Heart right ventricle (tissue), 16 donors: ENCODE results near the gene LNP1. TPM values are rescaled to one million over a fixed set of nuclear protein-coding genes. Genes with fewer than 3 reads are reported as not detected.

Experiments
- ATAC-seq, 8 donors: fragments of 200-7000 bp; cut with Tn5 transposase; one replicate each; pipeline ENCODE4 v1.9.1; 2020; ENCODE audit warnings: mild to moderate bottlenecking in 8 of 8, moderate library complexity in 8 of 8, moderate number of reproducible peaks in 1 of 8
- DNase-seq, 2 donors: peaks; one replicate each; pipeline ENCODE4 v3.0.0-alpha.2; 2020
- H3K27ac ChIP-seq, 10 donors: fragments of 200-600 bp; sonication (generic) in 2 of 10; one replicate each; pipeline versions ENCODE4 v1.5.0 to v1.8.0; 2020 to 2022; ENCODE audit warnings: mild to moderate bottlenecking in 3 of 10
- H3K27me3 ChIP-seq, 7 donors: fragments of 200-600 bp; one replicate each; pipeline ENCODE4 v1.8.0; 2021 to 2022; ENCODE audit warnings: mild to moderate bottlenecking in 2 of 7
- H3K36me3 ChIP-seq, 9 donors: fragments of 200-600 bp; sonication (generic) in 1 of 9; one replicate each; pipeline versions ENCODE4 v1.5.0 to v1.8.0; 2020 to 2022; ENCODE audit warnings: mild to moderate bottlenecking in 2 of 9
- H3K4me1 ChIP-seq, 9 donors: fragments of 200-600 bp; sonication (generic) in 1 of 9; one replicate each; pipeline versions ENCODE4 v1.5.0 to v1.8.0; 2020 to 2022; ENCODE audit warnings: mild to moderate bottlenecking in 4 of 9
- H3K4me3 ChIP-seq, 10 donors: fragments of 200-600 bp; sonication (generic) in 2 of 10; one replicate each; pipeline versions ENCODE4 v1.5.0 to v1.8.0; 2020 to 2022; ENCODE audit warnings: mild to moderate bottlenecking in 7 of 10, moderate library complexity in 2 of 10
- H3K9me3 ChIP-seq, 11 donors: fragments of 200-600 bp in 10 of 11; sonication (generic) in 2 of 11; one replicate each; pipeline versions ENCODE4 v1.5.0 to v1.8.0; 2013 to 2022; ENCODE audit warnings: mild to moderate bottlenecking in 2 of 11, control low read depth in 1 of 11, moderate library complexity in 1 of 11
- WGBS, 2 donors: extraction: QIAGEN DNeasy Blood & Tissue Kit; methylation state at CpG; one replicate each; pipeline ENCODE4 v1.1.7; 2013; ENCODE audit warnings: inconsistent platforms in 1 of 2; 5-methylcytosine and 5-hydroxymethylcytosine counted together
- intact Hi-C, 10 donors: fragments of 100-400 bp; cut with DNase I; formaldehyde crosslinking; loops; one replicate each; pipeline versions ENCODE4 v1.11.1 to v1.14.2; 2022
- polyA plus RNA-seq, 2 donors: library from polyadenylated mRNA; stranded (reverse); fragments of 200-250 nt; gene quantifications; one replicate each; pipeline ENCODE4 v1.2.3, GENCODE V29; 2013
- total RNA-seq, 10 donors: library from RNA; stranded (reverse); fragmentation: NEBNext Ultra II Directional in 3 of 10; extraction: Animal tissue kit (Norgen Biotek cat#: 25700) in 3 of 10; gene quantifications; one replicate each; pipeline versions ENCODE4 v1.2.1 to v1.2.4, GENCODE V29; 2021 to 2023
- TF ChIP-seq, protein P1 (sequence below), 9 donors: fragments of 200-600 bp; sonication (generic) in 2 of 9; IDR thresholded peaks; one replicate each; pipeline versions ENCODE4 v1.5.0 to v1.8.0; 2021 to 2022; ENCODE audit warnings: antibody characterized with exemption in 9 of 9, mild to moderate bottlenecking in 5 of 9, moderate library complexity in 1 of 9
- donor health status: Arrhythmogenic right ventricular cardiomyopathy.
- donor health status: ischemic (EF 13 %, LVEDD 7.1; RV severe dilation, severe dysfunction).
- donor health status: healthy with polysubstance abuse.
- donor health status: DM: no; HTN: yes; CAD: no.
- donor health status: DM: no; HTN: no; CAD: no.
- donor health status: ischemic (EF 25% LVEDD 6.9; RV normal size, moderate dysfunction).
- donor health status: ischemic (EF 25% LVEDD 5.7; RV mildly dilated, moderate dysfunction).
- donor health status: healthy.
- donor health status: DM: yes; HTN: yes; CAD: no.
- donor health status: Ischemic cardiomyopathy.
- donor health status: ischemic (EF 35%, LVEDD 5.7; RV mildly dilated, moderate dysfunction).
- donor health status: nonischemic (EF 11% LVEDD 7.7; RV severe dilation, severe dysfunction).
- donor health status: DM: yes; HTN: yes; CAD: no.
- donor health status: PGD.
- donor health status: ischemic (EF 29% LVEDD 5.4; RV normal size, mild dysfunction).
- donor health status: nonischemic (EF 23%, LVEDD 6.1; RV moderate dilation, normal function).

Gene LNP1
- total and polyA plus RNA-seq, 12 donors = 1.2 to 5.3 (median 3.8) TPM

DNA sequence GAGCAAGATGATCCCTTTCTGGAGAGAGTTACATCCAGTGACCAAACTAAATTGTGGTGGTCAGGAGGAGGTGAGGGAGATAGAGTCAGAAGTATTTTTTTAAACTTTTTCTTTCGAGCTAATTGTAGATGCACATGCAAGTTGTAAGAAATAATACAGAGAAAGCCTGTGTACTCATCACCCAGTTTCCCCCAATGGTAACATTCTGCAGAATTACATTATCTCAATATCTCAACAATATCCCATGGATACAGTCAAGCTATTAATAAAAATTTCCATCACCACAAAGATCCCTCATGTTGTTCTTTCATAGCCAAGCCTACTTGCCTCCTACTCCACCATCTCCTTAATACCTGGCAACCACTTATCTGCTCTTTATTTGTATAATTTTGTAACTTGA is 87.8 kb downstream of the LNP1 start:
- Histone ChIP-seq H3K9me3 (no peaks in the 10 kb centered on the region), H3K4me3 (no peak overlapping the region)

DNA sequence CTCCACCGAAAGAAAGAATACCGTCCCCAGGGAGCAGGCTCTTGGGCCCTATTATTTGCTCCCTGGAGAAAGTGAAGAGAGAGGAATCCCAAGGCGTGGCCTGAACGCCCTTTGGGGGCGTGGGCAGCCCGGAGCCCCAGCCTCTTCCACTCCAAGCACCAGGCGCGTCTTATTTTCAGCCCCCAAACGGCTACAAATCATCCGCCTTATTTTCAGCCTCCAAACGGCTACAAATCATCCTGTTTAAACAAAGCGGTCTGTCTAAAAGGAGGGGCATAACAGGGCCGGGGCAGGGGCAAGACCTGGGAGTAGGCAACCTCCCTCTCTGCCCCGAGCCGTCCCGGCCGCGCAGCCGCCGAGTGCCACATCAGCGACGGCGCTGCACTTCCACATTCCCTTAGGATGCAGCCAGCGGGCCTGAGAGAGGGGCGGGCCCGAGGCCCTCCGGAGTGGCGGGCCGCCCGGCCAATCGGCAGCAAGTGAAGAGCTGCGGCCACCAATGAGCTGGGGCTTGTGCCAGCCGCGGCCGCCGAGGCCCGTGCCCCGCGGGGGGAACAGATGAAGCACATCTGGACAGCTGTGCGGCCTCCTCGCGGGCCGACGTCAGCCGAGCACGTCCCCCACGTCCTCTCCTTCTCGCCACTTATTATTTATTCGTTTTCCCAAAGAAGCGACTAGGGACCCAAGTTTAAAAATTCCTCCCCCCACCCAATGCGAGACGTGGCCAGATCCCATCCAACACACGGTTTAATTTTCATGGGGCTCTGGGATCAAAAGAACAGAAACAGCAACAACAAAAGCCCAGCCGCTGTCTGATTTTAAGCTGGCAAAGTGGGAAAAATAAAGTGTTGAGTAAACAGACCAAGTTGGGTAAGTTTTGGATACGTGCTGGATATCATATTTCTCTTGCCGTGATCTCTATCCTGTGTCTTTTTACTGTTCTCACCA is 91.0 kb downstream of the LNP1 start, which contains the start of gene TMEM45A:
TMEM45A (plus strand) TSS at position 561 of the 948 bp plus-strand sequence. CDS start 62,593 bp downstream, outside the sequence.
- Histone ChIP-seq H3K4me3 (peak within 1 kb of the TSS; percentile 32 to 66 (median 58)), H3K9me3 (no peaks in the 10 kb centered on the region), H3K27ac (peak within 1 kb of the TSS in 9 of 10 donors; percentile 52 to 80 (median 73)), H3K4me1 (peaks cover 0 to 22% (median 6%) of the 10 kb centered on the region in 9 donors), H3K36me3 (no peaks in the 10 kb centered on the region), H3K27me3 (no peaks in the 10 kb centered on the region)
- TF ChIP-seq, protein P1, sequence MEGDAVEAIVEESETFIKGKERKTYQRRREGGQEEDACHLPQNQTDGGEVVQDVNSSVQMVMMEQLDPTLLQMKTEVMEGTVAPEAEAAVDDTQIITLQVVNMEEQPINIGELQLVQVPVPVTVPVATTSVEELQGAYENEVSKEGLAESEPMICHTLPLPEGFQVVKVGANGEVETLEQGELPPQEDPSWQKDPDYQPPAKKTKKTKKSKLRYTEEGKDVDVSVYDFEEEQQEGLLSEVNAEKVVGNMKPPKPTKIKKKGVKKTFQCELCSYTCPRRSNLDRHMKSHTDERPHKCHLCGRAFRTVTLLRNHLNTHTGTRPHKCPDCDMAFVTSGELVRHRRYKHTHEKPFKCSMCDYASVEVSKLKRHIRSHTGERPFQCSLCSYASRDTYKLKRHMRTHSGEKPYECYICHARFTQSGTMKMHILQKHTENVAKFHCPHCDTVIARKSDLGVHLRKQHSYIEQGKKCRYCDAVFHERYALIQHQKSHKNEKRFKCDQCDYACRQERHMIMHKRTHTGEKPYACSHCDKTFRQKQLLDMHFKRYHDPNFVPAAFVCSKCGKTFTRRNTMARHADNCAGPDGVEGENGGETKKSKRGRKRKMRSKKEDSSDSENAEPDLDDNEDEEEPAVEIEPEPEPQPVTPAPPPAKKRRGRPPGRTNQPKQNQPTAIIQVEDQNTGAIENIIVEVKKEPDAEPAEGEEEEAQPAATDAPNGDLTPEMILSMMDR (IDR thresholded peaks at IDR 0.05) = no peak
- WGBS, 2 donors = 0% methylated on average over 56 of the region's 56 CpGs
- intact Hi-C loops = loop anchor here in 2 of 10 donors (5.0 to 10.0 kb wide), 2 partner anchors 90 to 158 kb away; partner anchors contain the start of genes LNP1 (in 1 of the 2), NIT2 (in 1 of the 2) and TOMM70 (in 1 of the 2)
- DNase-seq (peak; percentile 93 to 97), ATAC-seq (peak; percentile 100)

More for the DNA sequence above, 87.8 kb downstream of the LNP1 start:
- H3K4me1 ChIP-seq = peaks cover 0 to 17% (median 6%) of the 10 kb centered on the region in 9 donors
- H3K27me3 ChIP-seq = peaks cover 0 to 5% (median 0%) of the 10 kb centered on the region in 7 donors
- H3K36me3 ChIP-seq = no peaks in the 10 kb centered on the region
- ATAC-seq (no peak), DNase-seq (no peak)
- WGBS, 2 donors = 86 to 88% methylated on average over 1 of the region's 1 CpG
- TF ChIP-seq, protein P1 (IDR thresholded peaks at IDR 0.05) = no peak
- H3K27ac ChIP-seq = no peak overlapping the region
- intact Hi-C loops = no loop called here

DNA sequence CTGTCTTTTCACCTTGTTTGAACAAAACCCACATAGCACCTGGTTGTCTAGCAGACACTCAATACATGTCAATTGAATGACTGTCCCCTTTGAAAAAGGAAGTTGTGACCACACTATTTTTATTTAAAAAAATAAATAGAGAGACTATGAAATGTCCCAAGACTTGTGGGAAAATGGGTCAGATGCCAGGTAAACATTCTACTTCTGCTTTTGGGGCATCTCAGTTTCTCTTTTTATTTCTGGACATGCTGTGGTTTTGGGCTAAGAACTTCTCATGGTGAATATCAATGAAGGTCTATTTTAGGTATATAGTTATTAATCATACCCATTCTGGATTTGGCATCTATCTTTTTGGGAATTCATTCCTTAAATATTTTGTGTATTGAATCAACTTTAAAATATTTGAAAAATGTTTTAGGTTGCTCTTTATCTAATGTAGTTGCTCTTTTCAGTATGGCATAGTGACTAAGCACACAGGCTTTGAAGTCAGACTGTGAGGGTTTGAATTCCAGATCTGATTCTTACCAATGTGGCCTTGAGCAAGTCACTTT is 95.4 kb downstream of the LNP1 start:
- Histone ChIP-seq H3K4me3 (no peak overlapping the region), H3K27me3 (no peaks in the 10 kb centered on the region), H3K9me3 (no peaks in the 10 kb centered on the region), H3K4me1 (peaks cover 0 to 17% (median 3%) of the 10 kb centered on the region in 9 donors), H3K27ac (no peak overlapping the region), H3K36me3 (no peaks in the 10 kb centered on the region)
- ATAC-seq (no peak), DNase-seq (no peak)
- intact Hi-C loops = loop anchor here in 1 of 10 donors (10.0 kb wide), 1 partner anchor 162 kb away; the partner anchor contains the start of gene NIT2
- TF ChIP-seq, protein P1 (IDR thresholded peaks at IDR 0.05) = no peak

DNA sequence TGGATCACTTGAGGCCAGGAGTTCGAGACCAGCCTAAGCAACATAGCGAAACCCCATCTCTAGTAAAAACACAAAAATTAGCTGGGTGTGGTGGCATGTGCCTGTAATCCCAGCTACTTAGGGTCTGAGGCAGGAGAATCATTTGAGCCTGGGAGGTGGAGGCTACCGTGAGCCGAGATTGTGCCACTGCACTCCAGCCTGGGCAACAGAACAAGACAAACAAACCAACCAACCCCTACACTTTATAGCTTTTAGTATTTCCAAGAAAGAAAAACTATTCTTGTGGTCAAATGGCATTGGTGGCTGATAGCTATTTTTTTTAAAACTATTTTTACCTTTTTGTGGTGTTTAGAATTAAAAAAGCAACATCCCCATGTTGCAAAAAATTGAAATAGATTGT is 98.3 kb downstream of the LNP1 start:
- TF ChIP-seq, protein P1 (IDR thresholded peaks at IDR 0.05) = no peak
- intact Hi-C loops = loop anchor here in 1 of 10 donors (10.0 kb wide), 1 partner anchor 165 kb away; the partner anchor contains the start of gene NIT2
- WGBS, 2 donors = 94 to 96% methylated on average over 4 of the region's 4 CpGs
- peaks cover 0 to 7% (median 0%) of the 10 kb centered on the region in 9 donors for H3K4me1 ChIP-seq
- DNase-seq (no peak), ATAC-seq (no peak)
- H3K36me3 ChIP-seq = no peaks in the 10 kb centered on the region
- H3K4me3 ChIP-seq = no peak overlapping the region
- no peaks in the 10 kb centered on the region for H3K27me3 ChIP-seq
- H3K9me3 ChIP-seq = no peaks in the 10 kb centered on the region
- no peak overlapping the region for H3K27ac ChIP-seq
